ENCODE measurements around the gene ST3GAL3.
"Not testable (repeated sequence)": the region's sequence is repeated elsewhere in the genome, so short reads cannot be mapped to it uniquely, and the experiment has no call there.

ST3GAL3 gene

GRCh38 chr1:43832255-43832654 lies 124.9 kb downstream of the ST3GAL3 start:
- no peak overlapping the region for H3K4me3 ChIP-seq (ENCODE audit: low read depth in 1 of 2, low read length in 2 of 2)
- no peaks in the 10 kb centered on the region for H3K27me3 ChIP-seq (ENCODE audit: control insufficient read depth in 1 of 2, insufficient read depth in 2 of 2, low read length in 2 of 2)
- H3K9ac ChIP-seq (ENCODE audit: low read depth in 1 of 2, low read length in 2 of 2): no peak overlapping the region
- no peaks in the 10 kb centered on the region for H3K36me3 ChIP-seq (ENCODE audit: control insufficient read depth in 1 of 2, insufficient read depth in 2 of 2, low read length in 2 of 2)
- H3K27ac ChIP-seq (ENCODE audit: low read depth, low read length): no peak overlapping the region
- H3K9me3 ChIP-seq (ENCODE audit: control insufficient read depth in 1 of 2, low read length in 2 of 2): no peaks in the 10 kb centered on the region
- H3K4me1 ChIP-seq (ENCODE audit: control insufficient read depth in 1 of 2, insufficient read depth in 2 of 2, low read length in 2 of 2): peaks cover 26 to 31% of the 10 kb centered on the region in 2 donors

DNA sequence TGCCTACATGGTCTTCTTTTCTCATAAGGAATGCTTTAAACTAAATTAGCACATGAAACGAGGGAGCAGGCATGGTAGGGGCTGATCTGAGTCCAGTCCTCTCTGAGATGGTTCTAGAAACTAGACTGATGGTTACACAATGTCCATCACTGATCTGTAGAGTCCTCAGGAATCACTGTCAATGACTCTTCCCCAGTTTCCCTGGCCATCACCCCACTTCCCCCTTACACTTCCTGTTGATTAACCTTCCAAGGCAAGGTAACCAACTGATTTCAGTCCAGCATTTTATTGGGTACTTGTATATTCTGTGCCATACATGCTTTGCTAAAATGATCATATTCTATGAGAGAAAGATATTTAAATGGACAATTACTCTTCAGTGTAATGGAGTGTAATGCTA lies 125.7 kb downstream of the ST3GAL3 start:
- Histone ChIP-seq H3K4me1 (ENCODE audit: control insufficient read depth in 1 of 2, insufficient read depth in 2 of 2, low read length in 2 of 2) (peaks cover 26 to 31% of the 10 kb centered on the region in 2 donors), H3K27me3 (ENCODE audit: control insufficient read depth in 1 of 2, insufficient read depth in 2 of 2, low read length in 2 of 2) (no peaks in the 10 kb centered on the region), H3K27ac (ENCODE audit: low read depth, low read length) (no peak overlapping the region), H3K9ac (ENCODE audit: low read depth in 1 of 2, low read length in 2 of 2) (no peak overlapping the region), H3K4me3 (ENCODE audit: low read depth in 1 of 2, low read length in 2 of 2) (no peak overlapping the region), H3K36me3 (ENCODE audit: control insufficient read depth in 1 of 2, insufficient read depth in 2 of 2, low read length in 2 of 2) (no peaks in the 10 kb centered on the region), H3K9me3 (ENCODE audit: control insufficient read depth in 1 of 2, low read length in 2 of 2) (no peaks in the 10 kb centered on the region)

DNA sequence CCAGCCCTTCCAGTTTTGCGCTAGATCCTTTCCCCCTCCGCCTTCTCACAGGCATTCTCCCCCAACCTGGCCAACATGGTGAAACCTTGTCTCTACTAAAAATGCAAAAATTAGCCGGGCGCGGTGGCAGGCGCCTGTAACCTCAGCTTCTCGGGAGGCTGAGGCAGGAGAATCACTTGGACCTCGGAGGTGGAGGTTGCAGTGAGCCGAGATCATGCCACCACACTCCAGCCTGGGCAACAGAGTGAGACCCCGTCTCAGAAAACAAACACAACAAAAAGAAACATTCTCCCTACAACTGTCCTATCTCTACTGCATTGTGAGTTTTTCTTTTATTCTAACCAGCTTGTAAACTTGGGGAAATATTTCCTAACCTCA lies 126.6 kb downstream of the ST3GAL3 start:
- not testable (repeated sequence) for H3K27ac ChIP-seq (ENCODE audit: low read depth, low read length); H3K4me3 ChIP-seq (ENCODE audit: low read depth in 1 of 2, low read length in 2 of 2); H3K36me3 ChIP-seq (ENCODE audit: control insufficient read depth in 1 of 2, insufficient read depth in 2 of 2, low read length in 2 of 2); H3K27me3 ChIP-seq (ENCODE audit: control insufficient read depth in 1 of 2, insufficient read depth in 2 of 2, low read length in 2 of 2); H3K9me3 ChIP-seq (ENCODE audit: control insufficient read depth in 1 of 2, low read length in 2 of 2); H3K9ac ChIP-seq (ENCODE audit: low read depth in 1 of 2, low read length in 2 of 2)
- H3K4me1 ChIP-seq (ENCODE audit: control insufficient read depth in 1 of 2, insufficient read depth in 2 of 2, low read length in 2 of 2): peaks cover 26 to 31% of the 10 kb centered on the region in 2 donors

GRCh38 chr1:43834280-43835081 lies 127.1 kb downstream of the ST3GAL3 start:
- Histone ChIP-seq H3K27ac (ENCODE audit: low read depth, low read length) (peak overlapping the region; percentile 11), H3K36me3 (ENCODE audit: control insufficient read depth in 1 of 2, insufficient read depth in 2 of 2, low read length in 2 of 2) (no peaks in the 10 kb centered on the region), H3K4me1 (ENCODE audit: control insufficient read depth in 1 of 2, insufficient read depth in 2 of 2, low read length in 2 of 2) (peaks cover 26 to 31% of the 10 kb centered on the region in 2 donors), H3K27me3 (ENCODE audit: control insufficient read depth in 1 of 2, insufficient read depth in 2 of 2, low read length in 2 of 2) (no peaks in the 10 kb centered on the region), H3K9me3 (ENCODE audit: control insufficient read depth in 1 of 2, low read length in 2 of 2) (no peaks in the 10 kb centered on the region), H3K9ac (ENCODE audit: low read depth in 1 of 2, low read length in 2 of 2) (no peak overlapping the region), H3K4me3 (ENCODE audit: low read depth in 1 of 2, low read length in 2 of 2) (no peak overlapping the region)

GRCh38 chr1:43835082-43836021 lies 128.0 kb downstream of the ST3GAL3 start:
- Histone ChIP-seq H3K27ac (ENCODE audit: low read depth, low read length) (peak overlapping the region; percentile 30), H3K9ac (ENCODE audit: low read depth in 1 of 2, low read length in 2 of 2) (no peak overlapping the region), H3K27me3 (ENCODE audit: control insufficient read depth in 1 of 2, insufficient read depth in 2 of 2, low read length in 2 of 2) (no peaks in the 10 kb centered on the region), H3K4me3 (ENCODE audit: low read depth in 1 of 2, low read length in 2 of 2) (no peak overlapping the region), H3K9me3 (ENCODE audit: control insufficient read depth in 1 of 2, low read length in 2 of 2) (no peaks in the 10 kb centered on the region), H3K36me3 (ENCODE audit: control insufficient read depth in 1 of 2, insufficient read depth in 2 of 2, low read length in 2 of 2) (no peaks in the 10 kb centered on the region), H3K4me1 (ENCODE audit: control insufficient read depth in 1 of 2, insufficient read depth in 2 of 2, low read length in 2 of 2) (peaks cover 26 to 31% of the 10 kb centered on the region in 2 donors)

- H3K9ac ChIP-seq (ENCODE audit: low read depth in 1 of 2, low read length in 2 of 2): no peak overlapping the region
- no peak overlapping the region for H3K4me3 ChIP-seq (ENCODE audit: low read depth in 1 of 2, low read length in 2 of 2)
- no peaks in the 10 kb centered on the region for H3K36me3 ChIP-seq (ENCODE audit: control insufficient read depth in 1 of 2, insufficient read depth in 2 of 2, low read length in 2 of 2)
- no peaks in the 10 kb centered on the region for H3K9me3 ChIP-seq (ENCODE audit: control insufficient read depth in 1 of 2, low read length in 2 of 2)
- peaks cover 31 to 37% of the 10 kb centered on the region in 2 donors for H3K4me1 ChIP-seq (ENCODE audit: control insufficient read depth in 1 of 2, insufficient read depth in 2 of 2, low read length in 2 of 2)
- no peaks in the 10 kb centered on the region for H3K27me3 ChIP-seq (ENCODE audit: control insufficient read depth in 1 of 2, insufficient read depth in 2 of 2, low read length in 2 of 2)
- H3K27ac ChIP-seq (ENCODE audit: low read depth, low read length): no peak overlapping the region
Observed at GRCh38 chr1:43836267-43836951, 129.1 kb downstream of the ST3GAL3 start.

- no peak overlapping the region for H3K4me3 ChIP-seq (ENCODE audit: low read depth in 1 of 2, low read length in 2 of 2)
- H3K27me3 ChIP-seq (ENCODE audit: control insufficient read depth in 1 of 2, insufficient read depth in 2 of 2, low read length in 2 of 2): no peaks in the 10 kb centered on the region
- peaks cover 33 to 43% of the 10 kb centered on the region in 2 donors for H3K4me1 ChIP-seq (ENCODE audit: control insufficient read depth in 1 of 2, insufficient read depth in 2 of 2, low read length in 2 of 2)
- H3K36me3 ChIP-seq (ENCODE audit: control insufficient read depth in 1 of 2, insufficient read depth in 2 of 2, low read length in 2 of 2): peaks cover 0 to 3% of the 10 kb centered on the region in 2 donors
- H3K9ac ChIP-seq (ENCODE audit: low read depth in 1 of 2, low read length in 2 of 2): no peak overlapping the region
- H3K9me3 ChIP-seq (ENCODE audit: control insufficient read depth in 1 of 2, low read length in 2 of 2): peaks cover 0 to 3% of the 10 kb centered on the region in 2 donors
- H3K27ac ChIP-seq (ENCODE audit: low read depth, low read length): no peak overlapping the region
Observed at GRCh38 chr1:43839056-43839455, 131.7 kb downstream of the ST3GAL3 start.

GRCh38 chr1:43841321-43842174 lies 134.2 kb downstream of the ST3GAL3 start:
- peaks cover 14 to 21% of the 10 kb centered on the region in 2 donors for H3K4me1 ChIP-seq (ENCODE audit: control insufficient read depth in 1 of 2, insufficient read depth in 2 of 2, low read length in 2 of 2)
- no peak overlapping the region for H3K9ac ChIP-seq (ENCODE audit: low read depth in 1 of 2, low read length in 2 of 2)
- H3K4me3 ChIP-seq (ENCODE audit: low read depth in 1 of 2, low read length in 2 of 2): no peak overlapping the region
- peaks cover 0 to 3% of the 10 kb centered on the region in 2 donors for H3K9me3 ChIP-seq (ENCODE audit: control insufficient read depth in 1 of 2, low read length in 2 of 2)
- peaks cover 0 to 3% of the 10 kb centered on the region in 2 donors for H3K36me3 ChIP-seq (ENCODE audit: control insufficient read depth in 1 of 2, insufficient read depth in 2 of 2, low read length in 2 of 2)
- H3K27ac ChIP-seq (ENCODE audit: low read depth, low read length): no peak overlapping the region
- H3K27me3 ChIP-seq (ENCODE audit: control insufficient read depth in 1 of 2, insufficient read depth in 2 of 2, low read length in 2 of 2): no peaks in the 10 kb centered on the region

GRCh38 chr1:43842175-43842498 lies 134.8 kb downstream of the ST3GAL3 start:
- peaks cover 0 to 3% of the 10 kb centered on the region in 2 donors for H3K9me3 ChIP-seq (ENCODE audit: control insufficient read depth in 1 of 2, low read length in 2 of 2)
- peaks cover 0 to 3% of the 10 kb centered on the region in 2 donors for H3K36me3 ChIP-seq (ENCODE audit: control insufficient read depth in 1 of 2, insufficient read depth in 2 of 2, low read length in 2 of 2)
- no peak overlapping the region for H3K27ac ChIP-seq (ENCODE audit: low read depth, low read length)

More at GRCh38 chr1:43842175-43842498, 134.8 kb downstream of the ST3GAL3 start:
- Histone ChIP-seq H3K4me1 (ENCODE audit: control insufficient read depth in 1 of 2, insufficient read depth in 2 of 2, low read length in 2 of 2) (peaks cover 8 to 16% of the 10 kb centered on the region in 2 donors), H3K9ac (ENCODE audit: low read depth in 1 of 2, low read length in 2 of 2) (no peak overlapping the region), H3K4me3 (ENCODE audit: low read depth in 1 of 2, low read length in 2 of 2) (no peak overlapping the region), H3K27me3 (ENCODE audit: control insufficient read depth in 1 of 2, insufficient read depth in 2 of 2, low read length in 2 of 2) (no peaks in the 10 kb centered on the region)
